KOPT-K1 (cell line): ENCODE results near the gene PLD6.
"Not testable (repeated sequence)": the region's sequence is repeated elsewhere in the genome, so short reads cannot be mapped to it uniquely, and the experiment has no call there.

Experiments used
- H3K27ac ChIP-seq: fragments of 200-600 bp; sonication (generic); 2 replicates; pipeline ENCODE4 v1.5.1; 2016; ENCODE audit warnings: antibody characterized with exemption, mild to moderate bottlenecking, low read depth, low read length; ENCODE audit not compliant: poor library complexity, severe bottlenecking
- H3K36me3 ChIP-seq: fragments of 200-600 bp; sonication (generic); 2 replicates; pipeline ENCODE4 v1.5.1; 2017; ENCODE audit warnings: antibody characterized with exemption, mild to moderate bottlenecking, low read length, moderate library complexity; ENCODE audit not compliant: insufficient read depth
- H3K9me3 ChIP-seq: fragments of 200-600 bp; sonication (generic); 2 replicates; pipeline ENCODE4 v1.5.1; 2017; ENCODE audit warnings: antibody characterized with exemption, low read length, mild to moderate bottlenecking; ENCODE audit not compliant: insufficient read depth, poor library complexity, severe bottlenecking

Gene PLD6

GRCh38 chr17:17191961-17192381, 14.2 kb downstream of the PLD6 start:
- H3K36me3 ChIP-seq: peaks cover 18% of the 10 kb centered on the region
- no peak overlapping the region for H3K27ac ChIP-seq
- no peaks in the 10 kb centered on the region for H3K9me3 ChIP-seq

- Histone ChIP-seq H3K27ac (no peak overlapping the region), H3K36me3 (peaks cover 24% of the 10 kb centered on the region), H3K9me3 (no peaks in the 10 kb centered on the region)
Observed at GRCh38 chr17:17191346-17191792, 14.8 kb downstream of the PLD6 start.

GRCh38 chr17:17190188-17190587, 15.9 kb downstream of the PLD6 start:
- H3K9me3 ChIP-seq: no peaks in the 10 kb centered on the region
- H3K36me3 ChIP-seq: peaks cover 33% of the 10 kb centered on the region
- H3K27ac ChIP-seq: no peak overlapping the region

- no peaks in the 10 kb centered on the region for H3K9me3 ChIP-seq
- no peak overlapping the region for H3K27ac ChIP-seq
- H3K36me3 ChIP-seq: peaks cover 35% of the 10 kb centered on the region
Observed at GRCh38 chr17:17189559-17189958, 16.6 kb downstream of the PLD6 start.

GRCh38 chr17:17188586-17188985, 17.5 kb downstream of the PLD6 start:
- peaks cover 45% of the 10 kb centered on the region for H3K36me3 ChIP-seq
- no peaks in the 10 kb centered on the region for H3K9me3 ChIP-seq
- H3K27ac ChIP-seq: no peak overlapping the region

- H3K27ac ChIP-seq: no peak overlapping the region
- H3K36me3 ChIP-seq: peaks cover 57% of the 10 kb centered on the region
- no peaks in the 10 kb centered on the region for H3K9me3 ChIP-seq
Observed at GRCh38 chr17:17186551-17187505, 19.3 kb downstream of the PLD6 start.

GRCh38 chr17:17186051-17186450, 20.1 kb downstream of the PLD6 start:
- no peak overlapping the region for H3K27ac ChIP-seq

GRCh38 chr17:17184985-17185757, 21.0 kb downstream of the PLD6 start:
- peaks cover 73% of the 10 kb centered on the region for H3K36me3 ChIP-seq
- not testable (repeated sequence) for H3K9me3 ChIP-seq, H3K27ac ChIP-seq

More at GRCh38 chr17:17186051-17186450, 20.1 kb downstream of the PLD6 start:
- Histone ChIP-seq H3K9me3 (no peaks in the 10 kb centered on the region), H3K36me3 (peaks cover 64% of the 10 kb centered on the region)

- peaks cover 82% of the 10 kb centered on the region for H3K36me3 ChIP-seq
- no peak overlapping the region for H3K27ac ChIP-seq
- no peaks in the 10 kb centered on the region for H3K9me3 ChIP-seq
Observed at GRCh38 chr17:17183744-17184143, 22.4 kb downstream of the PLD6 start.

GRCh38 chr17:17182598-17183136, 23.5 kb downstream of the PLD6 start:
- H3K27ac ChIP-seq: no peak overlapping the region
- H3K9me3 ChIP-seq: no peaks in the 10 kb centered on the region
- peaks cover 84% of the 10 kb centered on the region for H3K36me3 ChIP-seq

GRCh38 chr17:17181666-17182597, 24.2 kb downstream of the PLD6 start:
- no peaks in the 10 kb centered on the region for H3K9me3 ChIP-seq
- H3K36me3 ChIP-seq: peaks cover 84% of the 10 kb centered on the region
- peak overlapping the region; percentile 35 for H3K27ac ChIP-seq

GRCh38 chr17:17180741-17181525, 25.2 kb downstream of the PLD6 start:
- Histone ChIP-seq H3K36me3 (peaks cover 85% of the 10 kb centered on the region), H3K27ac (no peak overlapping the region), H3K9me3 (no peaks in the 10 kb centered on the region)

- H3K36me3 ChIP-seq: peaks cover 87% of the 10 kb centered on the region
- no peaks in the 10 kb centered on the region for H3K9me3 ChIP-seq
- no peak overlapping the region for H3K27ac ChIP-seq
Observed at GRCh38 chr17:17180141-17180603, 26.0 kb downstream of the PLD6 start.
